NT2/D1 (cell line): Measurements from ENCODE around the gene RMRP.

Source experiments
- SUZ12 ChIP-seq: IDR thresholded peaks from 2 replicates; pipeline ENCODE4 v1.6.1; 2011; ENCODE audit not compliant: insufficient read length, insufficient read depth; ENCODE audit errors: extremely low read depth
- YY1 ChIP-seq: IDR thresholded peaks from 2 replicates; pipeline ENCODE4 v1.6.1; 2011; ENCODE audit not compliant: insufficient read length, insufficient read depth
- ZNF274 ChIP-seq: IDR thresholded peaks from 2 replicates; pipeline ENCODE4 v1.6.1; 2011; ENCODE audit warnings: mild to moderate bottlenecking, low read depth, low read length

DNA sequence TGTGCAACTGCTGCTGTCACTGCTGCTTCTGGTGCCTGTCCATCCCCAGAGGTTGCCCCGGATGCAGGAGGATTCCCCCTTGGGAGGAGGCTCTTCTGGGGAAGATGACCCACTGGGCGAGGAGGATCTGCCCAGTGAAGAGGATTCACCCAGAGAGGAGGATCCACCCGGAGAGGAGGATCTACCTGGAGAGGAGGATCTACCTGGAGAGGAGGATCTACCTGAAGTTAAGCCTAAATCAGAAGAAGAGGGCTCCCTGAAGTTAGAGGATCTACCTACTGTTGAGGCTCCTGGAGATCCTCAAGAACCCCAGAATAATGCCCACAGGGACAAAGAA, 16.2 kb upstream of the RMRP start:
- TF ChIP-seq YY1 (no peak), ZNF274 (no peak), SUZ12 (no peak)
